GM18867 (cell line): Measurements from ENCODE around the gene MAPK10.

Experiments
- ATAC-seq: cut with Tn5 transposase; IDR thresholded peaks from one replicate; pipeline ENCODE4 v1.9.1; 2021; ENCODE audit warnings: mild to moderate bottlenecking, moderate library complexity; ENCODE audit not compliant: unreplicated experiment

MAPK10 gene

DNA sequence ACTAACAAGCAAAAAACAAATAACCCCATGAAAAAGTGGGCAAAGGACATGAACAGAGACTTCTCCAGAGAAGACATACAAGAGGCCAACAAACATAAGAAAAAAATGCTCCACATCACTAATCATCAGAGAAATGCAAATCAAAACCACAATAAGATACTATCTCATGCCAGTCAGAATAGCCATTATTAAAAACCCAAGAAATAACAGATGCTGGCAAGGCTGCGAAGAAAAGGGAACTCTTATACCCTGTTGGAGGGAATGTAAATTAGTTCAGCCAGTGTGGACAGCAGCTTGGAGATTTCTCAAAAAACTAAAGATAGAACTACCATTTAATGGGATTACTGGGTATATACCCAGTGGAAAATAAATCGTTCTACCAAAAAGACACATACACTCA is 79.6 kb downstream of the MAPK10 start:
- ATAC-seq: no peak

- no peak for ATAC-seq
These were observed 80.4 kb downstream of the MAPK10 start for GRCh38 chr4:86279293-86279960.

DNA sequence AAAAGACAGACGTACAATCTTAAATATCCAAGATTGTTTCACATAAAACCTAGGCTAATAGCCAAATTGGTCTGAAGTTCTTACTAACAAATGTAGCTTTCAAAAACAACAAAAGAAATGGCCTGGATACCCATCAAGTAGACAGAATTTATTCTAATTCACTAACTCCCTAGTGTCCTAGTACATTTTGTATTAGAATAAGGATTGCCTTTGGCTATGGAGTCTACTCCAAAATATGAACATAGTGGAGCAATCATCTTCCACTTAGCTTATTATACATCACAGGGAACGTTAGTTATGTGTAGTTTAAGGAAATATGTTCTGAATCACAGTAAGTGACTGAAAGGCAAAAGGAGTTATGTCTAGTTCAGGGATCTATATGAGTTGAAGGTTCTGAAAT is 81.7 kb downstream of the MAPK10 start:
- no peak for ATAC-seq

- ATAC-seq: no peak
These were observed 85.2 kb downstream of the MAPK10 start for GRCh38 chr4:86274642-86275041.

- ATAC-seq: no peak
These were observed 87.2 kb downstream of the MAPK10 start for GRCh38 chr4:86272669-86273068.

GRCh38 chr4:86271057-86271456 is 88.8 kb downstream of the MAPK10 start:
- no peak for ATAC-seq

DNA sequence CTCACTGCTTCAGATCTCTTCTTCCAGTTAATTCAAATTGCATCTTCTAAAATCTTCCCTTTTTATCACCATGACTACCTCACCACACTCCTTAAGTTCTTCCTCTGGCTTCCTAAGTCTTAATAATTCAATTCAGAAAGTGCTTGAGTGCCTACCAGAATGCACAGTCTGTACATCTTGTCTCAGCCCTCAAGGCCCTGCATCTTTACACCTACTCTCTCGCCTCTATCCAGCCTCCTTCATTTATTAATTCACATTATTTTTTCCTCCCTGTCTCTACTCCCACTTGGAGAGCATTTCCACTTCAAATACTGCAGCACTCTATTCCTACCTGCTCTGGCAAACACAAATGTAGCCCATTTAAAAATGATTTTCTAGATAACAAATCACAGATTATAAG is 90.5 kb downstream of the MAPK10 start:
- ATAC-seq: no peak

- ATAC-seq: no peak
These were observed 95.6 kb downstream of the MAPK10 start for GRCh38 chr4:86264241-86264640.

GRCh38 chr4:86261636-86262035 is 98.2 kb downstream of the MAPK10 start:
- no peak for ATAC-seq

- no peak for ATAC-seq
These were observed 103.8 kb downstream of the MAPK10 start for GRCh38 chr4:86256086-86256485.

- no peak for ATAC-seq
These were observed 109.2 kb downstream of the MAPK10 start for GRCh38 chr4:86250619-86251018.

DNA sequence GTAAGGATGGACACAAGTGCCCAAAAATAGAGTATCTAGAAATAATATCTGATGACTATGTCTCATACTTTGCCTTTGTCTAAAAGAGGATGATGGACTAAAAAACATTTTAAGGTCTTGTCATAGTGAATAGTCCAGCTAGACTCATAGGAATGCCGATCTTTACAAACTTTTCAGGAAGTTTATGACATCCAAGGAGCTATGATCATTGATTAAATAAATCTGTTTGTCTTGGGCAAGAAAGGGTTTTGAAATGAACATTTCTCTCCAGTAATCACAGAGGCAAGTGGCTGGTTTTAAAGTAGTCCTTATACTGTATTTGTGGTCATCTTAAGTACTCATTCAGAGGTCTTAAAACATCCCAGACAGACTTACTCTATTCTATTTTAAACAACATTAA is 109.8 kb downstream of the MAPK10 start:
- ATAC-seq: no peak

GRCh38 chr4:86249074-86249473 is 110.8 kb downstream of the MAPK10 start:
- no peak for ATAC-seq

DNA sequence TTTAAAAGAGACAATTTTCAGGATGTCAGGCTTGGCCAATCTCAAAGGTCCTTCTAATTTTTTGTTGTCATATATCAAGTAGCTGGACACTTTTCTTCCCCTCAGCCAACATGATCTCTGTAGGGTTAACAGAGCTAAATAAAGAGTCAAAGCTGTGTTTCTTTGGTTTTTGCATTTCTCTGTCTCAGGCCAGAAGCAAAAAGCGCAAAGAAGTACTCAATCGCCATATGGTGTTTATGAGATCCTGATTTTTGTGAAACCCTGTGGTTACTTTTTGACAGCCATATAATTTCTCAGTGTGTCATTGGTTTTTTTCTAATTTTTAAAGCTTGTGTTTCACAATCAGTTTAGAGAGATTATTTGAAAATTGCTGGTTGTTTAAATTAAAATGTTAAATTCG is 111.9 kb downstream of the MAPK10 start:
- no peak for ATAC-seq

DNA sequence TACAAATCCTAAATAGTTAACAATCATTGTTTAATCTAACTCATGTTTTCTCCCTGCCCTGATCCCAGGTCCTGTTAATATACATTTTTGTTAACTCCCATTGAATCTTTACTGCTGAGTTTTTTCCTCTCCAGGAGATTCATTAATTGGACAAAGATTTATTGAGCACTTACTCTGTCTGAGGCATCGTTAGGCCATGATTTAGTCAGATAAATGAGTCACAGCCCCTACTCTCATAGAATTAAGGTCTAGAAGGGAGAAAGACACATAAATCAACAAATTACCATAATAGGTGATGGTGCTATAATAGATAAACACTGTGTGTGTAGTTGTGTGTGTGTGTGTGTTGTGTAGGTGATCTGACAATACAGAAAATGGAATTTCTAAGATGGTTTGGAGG is 112.5 kb downstream of the MAPK10 start:
- ATAC-seq: no peak

DNA sequence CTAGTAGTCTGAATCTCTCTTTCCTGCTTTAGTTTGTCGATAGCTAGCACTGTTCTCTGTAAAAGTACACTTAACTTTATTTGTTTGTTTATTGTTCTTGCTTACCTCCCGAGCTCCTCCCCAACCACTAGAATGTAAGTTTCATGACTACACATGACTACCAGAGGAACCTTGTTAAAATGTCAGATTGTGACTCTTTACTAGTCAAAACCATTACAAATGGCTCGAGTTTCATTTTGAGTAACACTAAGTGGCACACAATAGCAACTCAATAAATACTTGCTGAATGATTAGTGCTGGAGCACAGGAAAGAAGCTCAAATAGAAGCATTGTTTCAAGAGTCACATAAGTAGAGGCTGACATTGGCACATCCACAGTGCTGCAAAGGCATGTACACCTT is 116.1 kb downstream of the MAPK10 start:
- ATAC-seq: peak; percentile 49

GRCh38 chr4:86242677-86243076 is 117.2 kb downstream of the MAPK10 start:
- ATAC-seq: no peak

DNA sequence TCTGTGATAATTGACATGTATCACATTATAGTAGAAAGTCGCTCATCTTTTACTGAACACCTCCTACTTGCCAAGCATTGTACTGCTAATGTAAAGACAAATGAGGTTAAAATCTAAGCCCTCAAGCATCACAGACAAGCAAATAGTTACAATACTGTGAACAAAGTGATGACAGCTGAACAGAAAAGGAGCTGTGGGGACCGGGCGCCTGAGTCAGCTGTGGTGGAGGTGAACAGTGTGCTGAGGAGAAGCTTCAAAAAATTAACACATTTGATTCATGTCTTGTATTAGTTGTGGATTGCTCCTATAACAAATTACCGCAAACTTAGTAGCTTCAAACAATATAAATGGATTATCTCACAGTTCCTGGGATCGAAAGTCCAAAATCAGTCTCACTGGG is 124.3 kb downstream of the MAPK10 start:
- no peak for ATAC-seq

- ATAC-seq: no peak
These were observed 126.2 kb downstream of the MAPK10 start for GRCh38 chr4:86233681-86234080.

GRCh38 chr4:86233090-86233489 is 126.8 kb downstream of the MAPK10 start:
- no peak for ATAC-seq

- ATAC-seq: peak; percentile 82
These were observed 136.4 kb downstream of the MAPK10 start for GRCh38 chr4:86223472-86223871.

DNA sequence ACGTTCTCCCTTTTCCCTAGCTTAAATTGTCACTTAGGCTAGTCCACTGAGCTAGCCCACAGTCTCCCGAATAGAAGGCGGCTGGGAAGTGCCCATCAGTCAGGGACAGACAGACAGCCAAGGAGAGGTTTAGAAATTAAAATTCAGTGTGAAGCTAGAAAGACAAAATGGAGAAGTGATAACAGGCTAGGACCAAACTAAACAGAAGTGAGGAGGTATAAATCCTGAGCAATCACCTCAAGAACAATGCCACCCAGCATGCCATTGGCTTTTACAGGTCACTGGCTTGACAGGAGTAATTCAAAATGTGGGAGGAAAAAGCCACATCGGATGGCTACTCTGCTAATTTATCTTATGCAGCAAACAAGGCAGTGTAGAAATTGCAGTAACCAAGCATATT is 138.9 kb downstream of the MAPK10 start:
- ATAC-seq: no peak

GRCh38 chr4:86220121-86220520 is 139.7 kb downstream of the MAPK10 start:
- no peak for ATAC-seq
